SJSA1 (cell line): ENCODE data around the gene DHRS13. TPM values are rescaled to one million over a fixed set of nuclear protein-coding genes. Genes with fewer than 3 reads are reported as not detected.

ENCODE experiments used
- DNase-seq, 2 experiments: peaks; one replicate each; pipeline ENCODE4 v3.0.0-alpha.2; 2015 to 2020; ENCODE audit warnings: low spot score in 2 of 2, low read depth in 1 of 2
- H3K27ac ChIP-seq: fragments of 250-450 bp; sonication (Bioruptor Pico); 2 replicates; pipeline ENCODE4 v1.5.1; 2020; ENCODE audit warnings: mild to moderate bottlenecking, moderate library complexity
- H3K27me3 ChIP-seq: fragments of 250-450 bp; sonication (Bioruptor Pico); replicated peaks from 2 replicates; pipeline ENCODE4 v1.5.1; 2020; ENCODE audit warnings: mild to moderate bottlenecking, moderate library complexity
- H3K36me3 ChIP-seq: fragments of 250-450 bp; sonication (Bioruptor Pico); 2 replicates; pipeline ENCODE4 v1.5.1; 2020; ENCODE audit warnings: mild to moderate bottlenecking
- H3K4me1 ChIP-seq: fragments of 250-450 bp; sonication (Bioruptor Pico); replicated peaks from 2 replicates; pipeline ENCODE4 v1.6.1; 2021; ENCODE audit warnings: mild to moderate bottlenecking
- H3K4me3 ChIP-seq: fragments of 250-450 bp; sonication (Bioruptor Pico); 2 replicates; pipeline ENCODE4 v1.5.1; 2020; ENCODE audit warnings: mild to moderate bottlenecking
- H3K9me3 ChIP-seq: fragments of 250-450 bp; sonication (Bioruptor Pico); replicated peaks from 2 replicates; pipeline ENCODE4 v1.5.1; 2020; ENCODE audit warnings: mild to moderate bottlenecking
- total RNA-seq: library from RNA; depleted of rRNA; stranded (reverse); fragments of >200 nt; shearing (Covaris generic); gene quantifications from 2 replicates; pipeline ENCODE4 v1.2.3, GENCODE V29; 2014

The DHRS13 gene
- total RNA-seq, 1 experiment from 2014 or later = 11.7 TPM

- no peak for DNase-seq
- Histone ChIP-seq H3K9me3 (no peaks in the 10 kb centered on the region), H3K36me3 (peaks cover 93% of the 10 kb centered on the region), H3K4me3 (no peak overlapping the region), H3K27me3 (no peaks in the 10 kb centered on the region), H3K4me1 (peaks cover 2% of the 10 kb centered on the region), H3K27ac (no peak overlapping the region)
Observed at GRCh38 chr17:28920201-28920600, 17.3 kb upstream of the DHRS13 start.

- peaks cover 95% of the 10 kb centered on the region for H3K36me3 ChIP-seq
- H3K4me1 ChIP-seq = no peaks in the 10 kb centered on the region
- H3K27me3 ChIP-seq = no peaks in the 10 kb centered on the region
- H3K4me3 ChIP-seq = no peak overlapping the region
- DNase-seq = no peak
- 0 out of 2 replicates have a peak, but pooled peaks cover 2% of the 10 kb centered on the region for H3K9me3 ChIP-seq
- no peak overlapping the region for H3K27ac ChIP-seq
Observed at GRCh38 chr17:28918295-28918694, 15.4 kb upstream of the DHRS13 start.

- no peaks in the 10 kb centered on the region for H3K27me3 ChIP-seq
- H3K4me1 ChIP-seq = no peaks in the 10 kb centered on the region
- no peak overlapping the region for H3K4me3 ChIP-seq
- H3K9me3 ChIP-seq = 0 out of 2 replicates have a peak, but pooled peaks cover 2% of the 10 kb centered on the region
- H3K36me3 ChIP-seq = peaks cover 95% of the 10 kb centered on the region
- H3K27ac ChIP-seq = no peak overlapping the region
- DNase-seq = no peak
Observed at GRCh38 chr17:28917465-28917864, 14.6 kb upstream of the DHRS13 start.

- H3K9me3 ChIP-seq = 0 out of 2 replicates have a peak, but pooled peaks cover 2% of the 10 kb centered on the region
- no peaks in the 10 kb centered on the region for H3K27me3 ChIP-seq
- no peak for DNase-seq
- H3K4me1 ChIP-seq = no peaks in the 10 kb centered on the region
- H3K27ac ChIP-seq = no peak overlapping the region
- H3K36me3 ChIP-seq = peaks cover 95% of the 10 kb centered on the region
- H3K4me3 ChIP-seq = no peak overlapping the region
Observed at GRCh38 chr17:28917029-28917428, 14.2 kb upstream of the DHRS13 start.

- peaks cover 95% of the 10 kb centered on the region for H3K36me3 ChIP-seq
- DNase-seq = no peak
Observed at GRCh38 chr17:28916302-28916934, 13.5 kb upstream of the DHRS13 start.

GRCh38 chr17:28912938-28913333 lies 10.1 kb upstream of the DHRS13 start:
- no peak for DNase-seq
- H3K27me3 ChIP-seq = no peaks in the 10 kb centered on the region
- no peak overlapping the region for H3K4me3 ChIP-seq
- H3K4me1 ChIP-seq = peaks cover 8% of the 10 kb centered on the region
- no peak overlapping the region for H3K27ac ChIP-seq
- H3K36me3 ChIP-seq = peaks cover 100% of the 10 kb centered on the region
- 0 out of 2 replicates have a peak, but pooled peaks cover 2% of the 10 kb centered on the region for H3K9me3 ChIP-seq

More at GRCh38 chr17:28916302-28916934, 13.5 kb upstream of the DHRS13 start:
- Histone ChIP-seq H3K27ac (no peak overlapping the region), H3K4me3 (no peak overlapping the region), H3K27me3 (no peaks in the 10 kb centered on the region), H3K9me3 (0 out of 2 replicates have a peak, but pooled peaks cover 2% of the 10 kb centered on the region), H3K4me1 (no peaks in the 10 kb centered on the region)

GRCh38 chr17:28912281-28912937 lies 9.5 kb upstream of the DHRS13 start:
- H3K4me3 ChIP-seq = no peak overlapping the region
- 0 out of 2 replicates have a peak, but pooled peaks cover 2% of the 10 kb centered on the region for H3K9me3 ChIP-seq
- H3K4me1 ChIP-seq = peaks cover 8% of the 10 kb centered on the region
- peaks cover 100% of the 10 kb centered on the region for H3K36me3 ChIP-seq
- no peak for DNase-seq
- no peak overlapping the region for H3K27ac ChIP-seq
- H3K27me3 ChIP-seq = no peaks in the 10 kb centered on the region

- no peak for DNase-seq
- Histone ChIP-seq H3K4me1 (peaks cover 8% of the 10 kb centered on the region), H3K36me3 (peaks cover 100% of the 10 kb centered on the region), H3K27ac (no peak overlapping the region), H3K9me3 (0 out of 2 replicates have a peak, but pooled peaks cover 2% of the 10 kb centered on the region), H3K27me3 (no peaks in the 10 kb centered on the region), H3K4me3 (no peak overlapping the region)
Observed at GRCh38 chr17:28911411-28912045, 8.6 kb upstream of the DHRS13 start.

- Histone ChIP-seq H3K27me3 (no peaks in the 10 kb centered on the region), H3K4me3 (no peak overlapping the region), H3K36me3 (peaks cover 96% of the 10 kb centered on the region), H3K27ac (no peak overlapping the region), H3K4me1 (peaks cover 8% of the 10 kb centered on the region), H3K9me3 (0 out of 2 replicates have a peak, but pooled peaks cover 2% of the 10 kb centered on the region)
- no peak for DNase-seq
Observed at GRCh38 chr17:28910534-28910933, 7.7 kb upstream of the DHRS13 start.

- H3K36me3 ChIP-seq = peaks cover 78% of the 10 kb centered on the region
- H3K4me3 ChIP-seq = no peak overlapping the region
- H3K4me1 ChIP-seq = peaks cover 8% of the 10 kb centered on the region
- no peaks in the 10 kb centered on the region for H3K27me3 ChIP-seq
- no peaks in the 10 kb centered on the region for H3K9me3 ChIP-seq
- DNase-seq = peak in 1 of 2 experiments; percentile 34
- no peak overlapping the region for H3K27ac ChIP-seq
Observed at GRCh38 chr17:28908640-28909167, 5.8 kb upstream of the DHRS13 start.

- Histone ChIP-seq H3K9me3 (no peaks in the 10 kb centered on the region), H3K4me3 (no peak overlapping the region), H3K4me1 (peaks cover 12% of the 10 kb centered on the region), H3K27ac (no peak overlapping the region), H3K27me3 (no peaks in the 10 kb centered on the region), H3K36me3 (peaks cover 70% of the 10 kb centered on the region)
- DNase-seq = no peak
Observed at GRCh38 chr17:28907709-28908475, 5.0 kb upstream of the DHRS13 start.

GRCh38 chr17:28906706-28907438 lies 4.0 kb upstream of the DHRS13 start:
- Histone ChIP-seq H3K27ac (no peak overlapping the region), H3K36me3 (peaks cover 65% of the 10 kb centered on the region), H3K4me1 (peaks cover 22% of the 10 kb centered on the region), H3K4me3 (no peak overlapping the region), H3K27me3 (no peaks in the 10 kb centered on the region), H3K9me3 (no peaks in the 10 kb centered on the region)
- no peak for DNase-seq

- no peaks in the 10 kb centered on the region for H3K9me3 ChIP-seq
- H3K27ac ChIP-seq = no peak overlapping the region
- peaks cover 26% of the 10 kb centered on the region for H3K4me1 ChIP-seq
- H3K36me3 ChIP-seq = peaks cover 59% of the 10 kb centered on the region
- no peaks in the 10 kb centered on the region for H3K27me3 ChIP-seq
- no peak overlapping the region for H3K4me3 ChIP-seq
- DNase-seq = no peak
Observed at GRCh38 chr17:28906276-28906675, 3.4 kb upstream of the DHRS13 start.
